Retinal pigment epithelial cell (primary cell): ENCODE data around the gene GDPD5.

ENCODE experiments used
- DNase-seq: peaks from one replicate; pipeline ENCODE4 v3.0.0-alpha.2; 2010; ENCODE audit warnings: low read depth
- H3K4me3 ChIP-seq: 2 replicates; pipeline ENCODE4 v1.5.1; 2011; ENCODE audit warnings: mild to moderate bottlenecking, low read length, control low read depth, moderate library complexity
- CTCF ChIP-seq: conservative IDR thresholded peaks from 2 replicates; pipeline ENCODE4 v1.5.1; 2011; ENCODE audit warnings: low read depth, low read length, control low read depth, inconsistent platforms

Gene GDPD5

GRCh38 chr11:75442161-75442885 is 83.4 kb downstream of the GDPD5 start:
- no peak overlapping the region for H3K4me3 ChIP-seq
- no peak for TF ChIP-seq CTCF
- DNase-seq = no peak

GRCh38 chr11:75441804-75442132 is 84.0 kb downstream of the GDPD5 start:
- TF ChIP-seq CTCF = no peak
- no peak for DNase-seq
- H3K4me3 ChIP-seq = no peak overlapping the region

- no peak for TF ChIP-seq CTCF
- no peak for DNase-seq
- no peak overlapping the region for H3K4me3 ChIP-seq
Observed at GRCh38 chr11:75440960-75441803, 84.6 kb downstream of the GDPD5 start.

GRCh38 chr11:75439495-75440120 is 86.1 kb downstream of the GDPD5 start:
- TF ChIP-seq CTCF = no peak
- no peak for DNase-seq
- no peak overlapping the region for H3K4me3 ChIP-seq

- no peak overlapping the region for H3K4me3 ChIP-seq
- TF ChIP-seq CTCF = no peak
- DNase-seq = no peak
Observed at GRCh38 chr11:75439026-75439425, 86.7 kb downstream of the GDPD5 start.

GRCh38 chr11:75437966-75438659 is 87.6 kb downstream of the GDPD5 start:
- no peak overlapping the region for H3K4me3 ChIP-seq
- no peak for DNase-seq
- no peak for TF ChIP-seq CTCF
